Endodermal cell (in vitro differentiated cells): ENCODE results near the gene ARIH2. TPM values are rescaled to one million over a fixed set of nuclear protein-coding genes. Genes with fewer than 3 reads are reported as not detected.

ENCODE experiments used
- DNase-seq: peaks from one replicate; pipeline ENCODE4 v3.0.0-alpha.2; 2017
- H3K27ac ChIP-seq: 2 replicates; pipeline ENCODE4 v1.5.1; 2013; ENCODE audit warnings: mild to moderate bottlenecking, low read depth, low read length, moderate library complexity
- H3K27me3 ChIP-seq: 2 replicates; pipeline ENCODE4 v1.6.1; 2013; ENCODE audit warnings: mild to moderate bottlenecking, low read length, moderate library complexity; ENCODE audit not compliant: insufficient read depth, control insufficient read depth, poor library complexity, severe bottlenecking
- H3K36me3 ChIP-seq: 2 replicates; pipeline ENCODE4 v1.7.0; 2013; ENCODE audit warnings: mild to moderate bottlenecking, low read length, moderate library complexity; ENCODE audit not compliant: control insufficient read depth, insufficient read depth
- H3K4me1 ChIP-seq: one replicate; pipeline ENCODE4 v1.7.0; 2013; ENCODE audit warnings: low read length; ENCODE audit not compliant: control insufficient read depth, insufficient read depth
- H3K4me3 ChIP-seq: 2 replicates; pipeline ENCODE4 v1.5.1; 2013; ENCODE audit warnings: mild to moderate bottlenecking, low read length, moderate library complexity
- H3K9ac ChIP-seq: 2 replicates; pipeline ENCODE4 v1.6.1; 2013; ENCODE audit warnings: mild to moderate bottlenecking, low read length, moderate library complexity; ENCODE audit not compliant: poor library complexity, severe bottlenecking; ENCODE audit errors: extremely low read depth
- H3K9me3 ChIP-seq: 2 replicates; pipeline ENCODE4 v1.6.1; 2013; ENCODE audit warnings: mild to moderate bottlenecking, low read length, moderate library complexity; ENCODE audit not compliant: control insufficient read depth
- H3K27ac Mint-ChIP-seq: 2 replicates; pipeline ENCODE4 v1.8.0; 2020; ENCODE audit warnings: mixed read lengths
- H3K27me3 Mint-ChIP-seq: 2 replicates; pipeline ENCODE4 v1.8.0; 2021; ENCODE audit warnings: mild to moderate bottlenecking, mixed read lengths; ENCODE audit not compliant: insufficient read depth
- H3K36me3 Mint-ChIP-seq: 2 replicates; pipeline ENCODE4 v1.8.0; 2020; ENCODE audit warnings: low read depth, mixed read lengths
- H3K4me1 Mint-ChIP-seq: 2 replicates; pipeline ENCODE4 v1.8.0; 2020; ENCODE audit warnings: mixed read lengths
- H3K4me3 Mint-ChIP-seq: 2 replicates; pipeline ENCODE4 v1.8.0; 2020; ENCODE audit warnings: mild to moderate bottlenecking, moderate library complexity, mixed read lengths
- H3K9me3 Mint-ChIP-seq: 2 replicates; pipeline ENCODE4 v1.8.0; 2020; ENCODE audit warnings: mild to moderate bottlenecking, mixed read lengths
- CTCF ChIP-seq: fragments of 200-600 bp; sonication (generic); conservative IDR thresholded peaks from 2 replicates; pipeline ENCODE4 v1.5.0; 2021; ENCODE audit warnings: antibody characterized with exemption, mild to moderate bottlenecking
- WGBS, 2 experiments: methylation state at CpG; one replicate each; pipeline versions ENCODE4 v1.1.5 to v1.1.7; 2013; ENCODE audit warnings: missing lambda C conversion rate in 2 of 2, mixed read lengths in 1 of 2; ENCODE audit not compliant: insufficient coverage in 1 of 2, insufficient read length in 1 of 2; 5-methylcytosine and 5-hydroxymethylcytosine counted together
- total RNA-seq, 2 donors: library from RNA; stranded (reverse); fragmentation: NEBNext Ultra II Directional in 1 of 2; extraction: Animal tissue kit (Norgen Biotek cat#: 25700) in 1 of 2; gene quantifications; 2 replicates in 1 of 2; 3 replicates in 1 of 2; pipeline ENCODE4 v1.2.1, GENCODE V29; 2021

ARIH2 gene
- total RNA-seq, 2 donors from 2014 or later: 86.6 to 113 TPM

DNA sequence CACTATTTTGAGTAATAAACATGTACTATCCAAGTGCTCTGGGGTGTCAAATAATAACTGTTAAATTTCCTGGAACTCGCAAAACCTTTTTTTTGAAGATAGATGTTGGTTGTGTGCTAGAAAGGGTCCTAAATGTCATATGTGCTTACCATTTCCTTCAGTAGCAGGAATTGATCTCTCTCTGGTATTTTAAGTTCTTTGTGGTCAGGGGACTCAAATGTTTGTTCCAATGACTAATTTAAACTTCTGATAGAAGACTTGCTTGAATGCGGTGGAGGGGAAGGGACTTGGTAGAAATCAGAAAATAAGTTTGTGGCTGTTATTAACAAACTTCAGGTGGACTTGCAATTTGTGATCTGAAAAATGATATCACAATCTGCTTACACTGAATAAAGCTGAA is 26.8 kb downstream of the ARIH2 start:
- Mint-ChIP-seq H3K27me3 (no peaks in the 10 kb centered on the region), H3K27ac (no peak overlapping the region), H3K4me3 (no peak overlapping the region), H3K36me3 (peaks cover 22% of the 10 kb centered on the region), H3K4me1 (no peaks in the 10 kb centered on the region), H3K9me3 (no peaks in the 10 kb centered on the region)
- Histone ChIP-seq H3K4me3 (no peak overlapping the region), H3K27ac (no peak overlapping the region), H3K9ac (no peak overlapping the region), H3K36me3 (peaks cover 38% of the 10 kb centered on the region), H3K9me3 (no peaks in the 10 kb centered on the region), H3K4me1 (no peaks in the 10 kb centered on the region), H3K27me3 (no peaks in the 10 kb centered on the region)
- no peak for TF ChIP-seq CTCF
- DNase-seq: no peak
- 97 to 100% methylated on average over 1 to 2 of the region's 2 CpGs for WGBS, 2 experiments

DNA sequence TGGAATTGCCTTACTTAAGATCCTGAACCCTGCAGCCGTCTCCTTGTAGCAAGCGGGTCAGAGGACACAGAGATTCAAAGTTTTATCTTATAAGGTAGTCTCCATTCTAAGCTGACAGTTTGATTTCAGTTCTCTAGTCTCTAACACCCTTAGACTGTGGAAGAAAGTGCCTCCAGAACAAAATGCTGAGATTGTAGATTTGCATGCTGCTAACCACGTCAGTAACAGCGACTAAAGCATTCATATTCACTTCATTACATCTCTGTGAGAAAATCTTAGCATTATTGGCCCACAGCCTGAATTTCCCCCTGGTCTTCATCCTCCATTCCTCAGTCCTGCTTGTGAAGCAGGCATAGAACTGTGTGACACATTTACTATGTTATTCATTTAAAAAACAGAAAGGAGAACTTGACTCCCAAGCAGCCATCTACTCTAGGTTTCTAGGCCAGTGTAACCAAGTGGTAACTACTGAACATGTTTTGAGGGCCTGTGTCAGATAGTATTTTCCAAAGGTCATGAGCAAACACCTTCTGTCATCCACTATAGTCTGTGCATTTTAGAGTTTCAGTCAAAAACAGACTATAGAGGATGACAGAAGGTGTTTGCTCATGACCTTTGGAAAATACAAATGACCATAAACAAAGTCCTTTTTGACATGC is 27.4 kb downstream of the ARIH2 start:
- H3K9me3 ChIP-seq: no peaks in the 10 kb centered on the region

DNA sequence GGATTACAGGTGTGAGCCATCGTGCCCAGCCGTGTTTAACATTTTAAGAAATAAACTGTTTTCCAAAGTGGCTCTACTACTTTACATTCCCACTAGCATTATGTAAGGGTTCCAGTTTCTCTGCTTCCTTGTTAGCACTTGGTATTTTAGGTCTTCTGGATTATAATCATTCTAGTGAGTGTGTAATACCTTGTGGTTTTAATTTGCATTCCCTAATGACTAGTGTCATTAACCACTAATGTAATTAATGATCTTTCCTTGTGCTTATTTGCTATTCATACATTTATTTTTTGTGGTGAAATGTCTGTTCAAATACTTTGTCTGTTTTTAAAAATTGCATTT is 30.7 kb downstream of the ARIH2 start:
- Histone ChIP-seq H3K9me3 (no peaks in the 10 kb centered on the region), H3K27ac (no peak overlapping the region), H3K4me3 (no peak overlapping the region), H3K9ac (no peak overlapping the region), H3K27me3 (no peaks in the 10 kb centered on the region), H3K36me3 (peaks cover 27% of the 10 kb centered on the region), H3K4me1 (no peaks in the 10 kb centered on the region)
- WGBS, 2 experiments: 98% methylated on average over 2 of the region's 2 CpGs; no CpG with 5 or more reads in 1 of the 2 experiments
- H3K27ac Mint-ChIP-seq: peak overlapping the region; percentile 52
- no peaks in the 10 kb centered on the region for H3K4me1 Mint-ChIP-seq
- TF ChIP-seq CTCF: no peak
- no peak overlapping the region for H3K4me3 Mint-ChIP-seq
- no peaks in the 10 kb centered on the region for H3K9me3 Mint-ChIP-seq
- no peaks in the 10 kb centered on the region for H3K27me3 Mint-ChIP-seq
- H3K36me3 Mint-ChIP-seq: peaks cover 20% of the 10 kb centered on the region
- DNase-seq: no peak

More for the DNA sequence above, 27.4 kb downstream of the ARIH2 start:
- H3K9me3 Mint-ChIP-seq: no peaks in the 10 kb centered on the region
- H3K36me3 ChIP-seq: peaks cover 38% of the 10 kb centered on the region
- H3K27ac ChIP-seq: no peak overlapping the region
- H3K27ac Mint-ChIP-seq: no peak overlapping the region
- 94% methylated on average over 4 of the region's 4 CpGs for WGBS, 2 experiments
- no peak overlapping the region for H3K4me3 Mint-ChIP-seq
- H3K9ac ChIP-seq: no peak overlapping the region
- H3K27me3 Mint-ChIP-seq: no peaks in the 10 kb centered on the region
- no peak for TF ChIP-seq CTCF
- H3K36me3 Mint-ChIP-seq: peaks cover 22% of the 10 kb centered on the region
- H3K4me3 ChIP-seq: no peak overlapping the region
- no peaks in the 10 kb centered on the region for H3K27me3 ChIP-seq
- DNase-seq: no peak
- no peaks in the 10 kb centered on the region for H3K4me1 Mint-ChIP-seq
- no peaks in the 10 kb centered on the region for H3K4me1 ChIP-seq
